HG03280 (cell line): ENCODE data around the gene EXPH5.

Experiments
- ATAC-seq: cut with Tn5 transposase; IDR thresholded peaks from one replicate; pipeline ENCODE4 v1.9.1; 2021; ENCODE audit warnings: mild to moderate bottlenecking, moderate library complexity; ENCODE audit not compliant: unreplicated experiment

EXPH5 gene

GRCh38 chr11:108486331-108486730 lies 107.2 kb downstream of the EXPH5 start:
- no peak for ATAC-seq

DNA sequence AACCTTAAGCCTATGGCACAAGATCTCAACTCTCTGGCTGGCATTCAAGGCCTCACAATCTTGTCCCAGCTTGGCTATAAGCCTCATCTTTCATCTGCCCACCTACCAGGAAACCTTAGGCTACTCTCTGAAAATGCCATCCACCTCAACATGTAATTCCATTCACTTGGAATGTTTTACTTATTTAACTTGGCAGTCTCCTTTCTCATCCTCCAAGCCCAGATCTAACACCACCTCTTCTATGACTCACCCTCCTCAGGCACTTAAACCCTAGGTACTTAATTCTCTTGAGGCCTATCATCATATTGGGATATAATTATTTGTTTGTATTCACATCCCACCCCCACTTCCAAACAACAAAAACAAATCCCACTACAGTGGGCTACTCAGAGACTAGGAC lies 110.4 kb downstream of the EXPH5 start:
- no peak for ATAC-seq

DNA sequence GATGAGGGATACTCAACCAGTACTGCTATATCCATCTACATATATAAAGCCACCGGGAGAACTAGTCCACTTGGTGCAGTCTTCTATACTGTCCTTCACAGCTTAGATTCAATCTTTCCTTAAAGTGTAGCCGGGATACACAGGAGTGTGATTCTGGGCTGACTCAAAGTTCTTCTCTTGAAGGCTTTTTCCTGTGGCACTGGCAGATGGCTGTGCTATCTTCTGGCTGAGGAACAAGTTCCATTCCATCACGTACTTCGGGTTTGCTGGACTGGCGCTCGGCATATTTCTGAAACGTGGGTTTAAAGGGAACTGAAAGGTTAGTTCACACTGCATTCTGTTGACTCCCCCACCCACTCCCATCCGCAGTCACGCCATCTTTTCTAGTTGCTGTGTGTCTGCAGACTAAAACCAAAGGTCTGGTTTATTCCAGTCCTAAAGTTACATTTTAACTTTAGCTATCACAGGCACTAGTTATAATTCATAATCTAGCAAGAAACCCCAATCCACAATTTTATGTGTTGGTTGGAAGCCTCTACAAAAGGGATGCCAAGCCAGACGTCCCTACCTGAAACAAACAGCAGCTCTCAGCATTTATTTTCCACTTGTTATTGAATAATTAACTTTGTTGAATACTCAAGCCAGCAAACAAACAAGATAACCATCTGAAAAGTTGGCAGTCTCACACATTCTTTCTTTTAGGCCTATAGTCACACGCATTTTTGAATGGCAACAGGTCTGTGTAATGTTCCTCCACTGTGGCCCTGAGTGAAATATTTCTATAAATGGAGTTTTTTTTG lies 118.7 kb downstream of the EXPH5 start:
- ATAC-seq: no peak

DNA sequence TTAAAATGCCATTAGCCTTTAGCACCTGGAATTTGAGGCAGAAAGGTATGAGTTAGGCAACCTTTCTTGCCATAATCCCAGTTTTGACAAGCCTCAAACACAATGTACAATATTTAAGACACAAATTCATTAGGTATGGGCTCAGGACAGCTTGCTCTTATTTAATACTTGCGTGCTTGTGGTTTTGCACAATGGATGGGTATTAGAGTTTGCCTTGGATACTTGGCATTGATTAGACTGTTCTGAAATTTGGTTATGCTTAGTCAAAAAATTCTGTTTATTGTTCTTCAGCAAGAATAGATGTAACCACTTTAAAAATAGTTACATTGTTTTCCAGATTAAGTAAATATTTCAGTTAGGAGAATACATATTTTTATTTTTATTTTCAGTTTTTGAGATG lies 120.9 kb downstream of the EXPH5 start:
- no peak for ATAC-seq

- no peak for ATAC-seq
Measured at GRCh38 chr11:108468478-108468864, 125.1 kb downstream of the EXPH5 start.

GRCh38 chr11:108467091-108467823 lies 126.3 kb downstream of the EXPH5 start, which contains the start of gene C11orf65:
Gene C11orf65, minus strand, starts transcription at chr11:108467529. Its CDS starts 5,970 bp downstream, at chr11:108461559.
- peak; percentile 99 for ATAC-seq

- ATAC-seq: no peak
Measured at GRCh38 chr11:108466405-108466804, 127.2 kb downstream of the EXPH5 start.
